Measurements from ENCODE around the gene CCNL2. TPM values are rescaled to one million over a fixed set of nuclear protein-coding genes. Genes with fewer than 3 reads are reported as not detected.

The CCNL2 gene
- total and polyA plus RNA-seq, 8 donors = 33.4 to 739 (median 277) TPM

GRCh38 chr1:1335792-1336248, 63.3 kb downstream of the CCNL2 start:
- Histone ChIP-seq H3K4me1 (peaks cover 7 to 41% (median 37%) of the 10 kb centered on the region in 4 donors), H3K4me3 (no peak overlapping the region), H3K27ac (no peak overlapping the region), H3K27me3 (no peaks in the 10 kb centered on the region), H3K9me3 (no peaks in the 10 kb centered on the region), H3K36me3 (peaks cover 22 to 62% (median 57%) of the 10 kb centered on the region in 4 donors)
- WGBS, 5 donors = 80 to 96% (median 88%) methylated on average over 2 to 21 of the region's 21 CpGs
- DNase-seq = no peak
- intact Hi-C loops (cut with DNase I; ENCODE audit: low total_unique reads) = no loop called here
- TF ChIP-seq EP300 (IDR thresholded peaks at IDR 0.05) (no peak), POLR2AphosphoS5 (IDR thresholded peaks at IDR 0.05) (no peak), POLR2A (IDR thresholded peaks at IDR 0.05) (no peak), CTCF (IDR thresholded peaks at IDR 0.05) (no peak)

Other genes with a start within 250 kb of the CCNL2 start
- 1 to 10 TPM in 1 of 5 donors, not detected in 4; 6.4 TPM for gene TTLL10, start 225.5 kb downstream of the CCNL2 start, total RNA-seq
- gene TTLL10, start 225.5 kb downstream of the CCNL2 start, polyA plus RNA-seq = under 1 TPM in 2 of 3 donors, not detected in 1; 0.13 to 0.46 TPM
- 10 to 100 TPM in 1 of 5 donors, 1 to 10 TPM in 1, not detected in 3; 1.7 to 11.9 TPM for gene TNFRSF18, start 192.7 kb downstream of the CCNL2 start, total RNA-seq
- 1 to 10 TPM in 1 of 3 donors, under 1 TPM in 1, not detected in 1; 0.37 to 3.6 TPM for gene TNFRSF18, start 192.7 kb downstream of the CCNL2 start, polyA plus RNA-seq
- gene TNFRSF4, start 185.2 kb downstream of the CCNL2 start, total RNA-seq = under 1 TPM in 1 of 5 donors, not detected in 4; 0.55 TPM
- gene TNFRSF4, start 185.2 kb downstream of the CCNL2 start, polyA plus RNA-seq = 1 to 10 TPM; 1.7 to 4.5 (median 4.2) TPM
- gene SDF4, start 167.3 kb downstream of the CCNL2 start, total RNA-seq = 100 to 1,000 TPM in 2 of 5 donors, 10 to 100 TPM in 3; 50.3 to 404 (median 65.3) TPM
- 10 to 100 TPM; 50.4 to 83.6 (median 61.9) TPM for gene SDF4, start 167.3 kb downstream of the CCNL2 start, polyA plus RNA-seq
- 10 to 100 TPM in 1 of 5 donors, 1 to 10 TPM in 3, not detected in 1; 1.8 to 13.8 (median 8.1) TPM for gene B3GALT6, start 167.1 kb downstream of the CCNL2 start, total RNA-seq
- gene B3GALT6, start 167.1 kb downstream of the CCNL2 start, polyA plus RNA-seq = 1 to 10 TPM; 3.7 to 9.7 (median 6.7) TPM
- 10 to 100 TPM in 2 of 5 donors, 1 to 10 TPM in 2, not detected in 1; 1.5 to 21.3 (median 6.4) TPM for gene C1QTNF12, start 152.6 kb downstream of the CCNL2 start, total RNA-seq
- gene C1QTNF12, start 152.6 kb downstream of the CCNL2 start, polyA plus RNA-seq = 1 to 10 TPM in 2 of 3 donors, not detected in 1; 1.6 to 3.2 TPM
- 100 to 1,000 TPM in 1 of 5 donors, 10 to 100 TPM in 4; 14.0 to 252 (median 48.3) TPM for gene UBE2J2, start 125.5 kb downstream of the CCNL2 start, total RNA-seq
- 10 to 100 TPM; 40.5 to 49.6 (median 44.8) TPM for gene UBE2J2, start 125.5 kb downstream of the CCNL2 start, polyA plus RNA-seq
- gene SCNN1D, start 118.9 kb downstream of the CCNL2 start, total RNA-seq = 1 to 10 TPM in 4 of 5 donors, under 1 TPM in 1; 0.43 to 7.6 (median 3.5) TPM
- gene SCNN1D, start 118.9 kb downstream of the CCNL2 start, polyA plus RNA-seq = 1 to 10 TPM; 4.7 to 6.1 (median 4.8) TPM
- gene ACAP3, start 91.4 kb downstream of the CCNL2 start, total RNA-seq = 100 to 1,000 TPM in 1 of 5 donors, 10 to 100 TPM in 4; 31.9 to 374 (median 77.0) TPM
- 10 to 100 TPM; 17.9 to 46.1 (median 43.0) TPM for gene ACAP3, start 91.4 kb downstream of the CCNL2 start, polyA plus RNA-seq
- 10 to 100 TPM in 3 of 5 donors, 1 to 10 TPM in 1, not detected in 1; 5.9 to 64.9 (median 51.4) TPM for gene PUSL1, start 90.7 kb downstream of the CCNL2 start, total RNA-seq
- gene PUSL1, start 90.7 kb downstream of the CCNL2 start, polyA plus RNA-seq = 10 to 100 TPM; 15.2 to 25.5 (median 23.8) TPM
- gene INTS11, start 74.7 kb downstream of the CCNL2 start, total RNA-seq = 100 to 1,000 TPM in 4 of 5 donors, 10 to 100 TPM in 1; 59.5 to 520 (median 192) TPM
- gene INTS11, start 74.7 kb downstream of the CCNL2 start, polyA plus RNA-seq = 100 to 1,000 TPM; 113 to 151 (median 134) TPM
- 100 to 1,000 TPM in 1 of 5 donors, 10 to 100 TPM in 2, 1 to 10 TPM in 2; 6.6 to 226 (median 12.3) TPM for gene CPTP, start 74.5 kb downstream of the CCNL2 start, total RNA-seq
- 10 to 100 TPM; 17.3 to 49.1 (median 28.4) TPM for gene CPTP, start 74.5 kb downstream of the CCNL2 start, polyA plus RNA-seq
- 10 to 100 TPM in 1 of 5 donors, under 1 TPM in 2, not detected in 2; 0.37 to 11.7 (median 0.43) TPM for gene TAS1R3, start 68.1 kb downstream of the CCNL2 start, total RNA-seq
- under 1 TPM in 2 of 3 donors, not detected in 1; 0.10 to 0.31 TPM for gene TAS1R3, start 68.1 kb downstream of the CCNL2 start, polyA plus RNA-seq
- 100 to 1,000 TPM in 3 of 5 donors, 10 to 100 TPM in 2; 41.3 to 229 (median 143) TPM for gene DVL1, start 49.9 kb downstream of the CCNL2 start, total RNA-seq
- gene DVL1, start 49.9 kb downstream of the CCNL2 start, polyA plus RNA-seq = 10 to 100 TPM; 47.4 to 80.4 (median 64.0) TPM
- gene MXRA8, start 40.8 kb downstream of the CCNL2 start, total RNA-seq = 100 to 1,000 TPM in 2 of 5 donors, 10 to 100 TPM in 3; 28.8 to 203 (median 65.6) TPM
- 10 to 100 TPM; 23.3 to 33.8 (median 23.6) TPM for gene MXRA8, start 40.8 kb downstream of the CCNL2 start, polyA plus RNA-seq
- 100 to 1,000 TPM in 3 of 5 donors, 10 to 100 TPM in 2; 50.9 to 146 (median 104) TPM for gene AURKAIP1, start 24.1 kb downstream of the CCNL2 start, total RNA-seq
- 100 to 1,000 TPM; 244 to 281 (median 259) TPM for gene AURKAIP1, start 24.1 kb downstream of the CCNL2 start, polyA plus RNA-seq
- 100 to 1,000 TPM in 2 of 5 donors, 10 to 100 TPM in 3; 53.9 to 116 (median 82.9) TPM for gene MRPL20, start 8.0 kb upstream of the CCNL2 start, total RNA-seq
- gene MRPL20, start 8.0 kb upstream of the CCNL2 start, polyA plus RNA-seq = 100 to 1,000 TPM; 136 to 187 (median 150) TPM
- 10 to 100 TPM in 1 of 5 donors, 1 to 10 TPM in 2, under 1 TPM in 1, not detected in 1; 0.89 to 13.6 (median 4.7) TPM for gene ANKRD65, start 21.9 kb upstream of the CCNL2 start, total RNA-seq
- gene ANKRD65, start 21.9 kb upstream of the CCNL2 start, polyA plus RNA-seq = 10 to 100 TPM in 2 of 3 donors, 1 to 10 TPM in 1; 8.7 to 13.5 (median 13.3) TPM
- gene VWA1, start 36.4 kb upstream of the CCNL2 start, total RNA-seq = 10 to 100 TPM; 11.4 to 37.7 (median 21.1) TPM
- 10 to 100 TPM in 2 of 3 donors, 1 to 10 TPM in 1; 7.6 to 64.8 (median 24.8) TPM for gene VWA1, start 36.4 kb upstream of the CCNL2 start, polyA plus RNA-seq
- gene ATAD3C, start 50.4 kb upstream of the CCNL2 start, total RNA-seq = 1 to 10 TPM in 2 of 5 donors, under 1 TPM in 1, not detected in 2; 0.55 to 5.2 (median 1.3) TPM
- gene ATAD3C, start 50.4 kb upstream of the CCNL2 start, polyA plus RNA-seq = 1 to 10 TPM in 1 of 3 donors, under 1 TPM in 2; 0.25 to 2.3 (median 0.92) TPM
- gene ATAD3B, start 72.4 kb upstream of the CCNL2 start, total RNA-seq = 10 to 100 TPM; 15.6 to 91.5 (median 33.3) TPM
- 10 to 100 TPM in 2 of 3 donors, 1 to 10 TPM in 1; 8.2 to 23.8 (median 18.4) TPM for gene ATAD3B, start 72.4 kb upstream of the CCNL2 start, polyA plus RNA-seq
- 10 to 100 TPM; 10.6 to 92.1 (median 22.5) TPM for gene ATAD3A, start 112.8 kb upstream of the CCNL2 start, total RNA-seq
- gene ATAD3A, start 112.8 kb upstream of the CCNL2 start, polyA plus RNA-seq = 10 to 100 TPM; 13.1 to 27.0 (median 14.9) TPM
- 10 to 100 TPM in 1 of 5 donors, 1 to 10 TPM in 1, not detected in 3; 3.5 to 10.3 TPM for gene TMEM240, start 141.3 kb upstream of the CCNL2 start, total RNA-seq
- gene TMEM240, start 141.3 kb upstream of the CCNL2 start, polyA plus RNA-seq = 1 to 10 TPM; 1.8 to 4.5 (median 2.8) TPM
- 100 to 1,000 TPM in 1 of 5 donors, 10 to 100 TPM in 4; 45.7 to 215 (median 85.9) TPM for gene SSU72, start 175.5 kb upstream of the CCNL2 start, total RNA-seq
- 100 to 1,000 TPM in 2 of 3 donors, 10 to 100 TPM in 1; 85.0 to 135 (median 108) TPM for gene SSU72, start 175.5 kb upstream of the CCNL2 start, polyA plus RNA-seq
- 10 to 100 TPM in 1 of 5 donors, under 1 TPM in 1, not detected in 3; 0.29 to 20.0 TPM for gene FNDC10, start 200.8 kb upstream of the CCNL2 start, total RNA-seq
- 1 to 10 TPM; 2.1 to 5.1 (median 4.0) TPM for gene FNDC10, start 200.8 kb upstream of the CCNL2 start, polyA plus RNA-seq
- gene MIB2, start 216.2 kb upstream of the CCNL2 start, total RNA-seq = 100 to 1,000 TPM in 3 of 5 donors, 10 to 100 TPM in 2; 21.5 to 871 (median 193) TPM
- 100 to 1,000 TPM; 124 to 139 (median 136) TPM for gene MIB2, start 216.2 kb upstream of the CCNL2 start, polyA plus RNA-seq
- 100 to 1,000 TPM in 1 of 5 donors, 10 to 100 TPM in 4; 15.1 to 111 (median 19.3) TPM for gene MMP23B, start 232.8 kb upstream of the CCNL2 start, total RNA-seq
- gene MMP23B, start 232.8 kb upstream of the CCNL2 start, polyA plus RNA-seq = 10 to 100 TPM in 2 of 3 donors, 1 to 10 TPM in 1; 5.5 to 16.2 (median 12.7) TPM